Measurements from ENCODE around the gene C7orf57.

DNA sequence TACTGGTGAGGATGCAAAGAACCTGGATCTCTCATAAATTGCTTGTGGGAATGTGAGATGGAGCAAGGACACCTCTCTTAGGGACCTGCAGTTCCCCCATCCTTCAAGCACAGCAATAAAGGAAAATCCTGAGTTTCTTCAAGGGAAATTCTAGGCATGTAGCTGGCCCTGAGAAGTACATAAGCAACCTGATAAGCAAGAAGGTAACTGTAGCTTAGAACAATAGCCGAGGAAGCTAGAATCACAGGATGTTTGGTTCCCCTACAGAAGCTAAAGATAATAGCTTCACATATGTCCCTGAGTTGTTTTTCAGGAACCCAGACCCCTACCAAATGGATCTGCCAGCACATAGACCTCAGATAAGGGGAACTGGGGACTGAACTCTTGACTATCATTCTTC is 42.1 kb downstream of the C7orf57 start:
- TF ChIP-seq, protein P1, sequence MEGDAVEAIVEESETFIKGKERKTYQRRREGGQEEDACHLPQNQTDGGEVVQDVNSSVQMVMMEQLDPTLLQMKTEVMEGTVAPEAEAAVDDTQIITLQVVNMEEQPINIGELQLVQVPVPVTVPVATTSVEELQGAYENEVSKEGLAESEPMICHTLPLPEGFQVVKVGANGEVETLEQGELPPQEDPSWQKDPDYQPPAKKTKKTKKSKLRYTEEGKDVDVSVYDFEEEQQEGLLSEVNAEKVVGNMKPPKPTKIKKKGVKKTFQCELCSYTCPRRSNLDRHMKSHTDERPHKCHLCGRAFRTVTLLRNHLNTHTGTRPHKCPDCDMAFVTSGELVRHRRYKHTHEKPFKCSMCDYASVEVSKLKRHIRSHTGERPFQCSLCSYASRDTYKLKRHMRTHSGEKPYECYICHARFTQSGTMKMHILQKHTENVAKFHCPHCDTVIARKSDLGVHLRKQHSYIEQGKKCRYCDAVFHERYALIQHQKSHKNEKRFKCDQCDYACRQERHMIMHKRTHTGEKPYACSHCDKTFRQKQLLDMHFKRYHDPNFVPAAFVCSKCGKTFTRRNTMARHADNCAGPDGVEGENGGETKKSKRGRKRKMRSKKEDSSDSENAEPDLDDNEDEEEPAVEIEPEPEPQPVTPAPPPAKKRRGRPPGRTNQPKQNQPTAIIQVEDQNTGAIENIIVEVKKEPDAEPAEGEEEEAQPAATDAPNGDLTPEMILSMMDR (IDR thresholded peaks at IDR 0.05; ENCODE audit: extremely low read depth in 1 of 2, insufficient read depth in 1 of 2, low read depth in 1 of 2, low read length in 2 of 2) = no peak
- TF ChIP-seq POLR2AphosphoS5 (IDR thresholded peaks at IDR 0.05; ENCODE audit: insufficient read depth, low read depth, low read length) (no peak), POLR2A (IDR thresholded peaks at IDR 0.05; ENCODE audit: low read depth, low read length) (no peak), FOS (IDR thresholded peaks at IDR 0.05; ENCODE audit: borderline replicate concordance, insufficient read depth, low read length) (no peak), EZH2 (IDR thresholded peaks at IDR 0.05; ENCODE audit: borderline replicate concordance, low read depth, low read length, severe bottlenecking) (no peak)
- TF ChIP-seq, protein P2, sequence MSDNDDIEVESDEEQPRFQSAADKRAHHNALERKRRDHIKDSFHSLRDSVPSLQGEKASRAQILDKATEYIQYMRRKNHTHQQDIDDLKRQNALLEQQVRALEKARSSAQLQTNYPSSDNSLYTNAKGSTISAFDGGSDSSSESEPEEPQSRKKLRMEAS (IDR thresholded peaks at IDR 0.05; ENCODE audit: insufficient read depth, insufficient read length) = no peak
